ENCODE results near the gene DNM1L. TPM values are rescaled to one million over a fixed set of nuclear protein-coding genes. Genes with fewer than 3 reads are reported as not detected.

Gene DNM1L
- total RNA-seq, 3 donors from 2014 or later: 58.8 to 64.9 (median 62.6) TPM

DNA sequence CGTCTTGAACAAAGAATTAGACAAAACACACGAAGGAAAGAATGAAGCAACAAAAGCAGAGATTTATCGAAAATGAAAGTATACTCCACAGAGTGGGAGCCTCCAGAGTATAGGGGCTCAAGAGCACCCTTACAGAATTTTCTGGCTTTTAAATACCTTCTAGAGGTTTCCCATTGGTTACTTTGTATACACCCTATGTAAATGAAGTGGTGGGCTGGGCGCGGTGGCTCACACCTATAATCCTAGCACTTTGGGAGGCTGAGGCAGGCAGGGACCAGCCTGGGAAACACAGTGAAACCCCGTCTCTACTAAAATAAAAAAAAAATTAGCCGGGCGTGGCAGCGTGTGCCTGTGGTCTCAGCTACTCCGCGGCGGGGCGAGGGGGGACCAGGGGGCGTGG is 13.1 kb upstream of the DNM1L start:
- Histone ChIP-seq H3K4me1 (ENCODE audit: low read depth) (no peaks in the 10 kb centered on the region), H3K36me3 (ENCODE audit: low read depth) (no peaks in the 10 kb centered on the region), H3K4me3 (no peak overlapping the region), H3K9me3 (peaks cover 8% of the 10 kb centered on the region)
- DNase-seq (no peak), ATAC-seq (no peak)
- TF ChIP-seq, protein P1, sequence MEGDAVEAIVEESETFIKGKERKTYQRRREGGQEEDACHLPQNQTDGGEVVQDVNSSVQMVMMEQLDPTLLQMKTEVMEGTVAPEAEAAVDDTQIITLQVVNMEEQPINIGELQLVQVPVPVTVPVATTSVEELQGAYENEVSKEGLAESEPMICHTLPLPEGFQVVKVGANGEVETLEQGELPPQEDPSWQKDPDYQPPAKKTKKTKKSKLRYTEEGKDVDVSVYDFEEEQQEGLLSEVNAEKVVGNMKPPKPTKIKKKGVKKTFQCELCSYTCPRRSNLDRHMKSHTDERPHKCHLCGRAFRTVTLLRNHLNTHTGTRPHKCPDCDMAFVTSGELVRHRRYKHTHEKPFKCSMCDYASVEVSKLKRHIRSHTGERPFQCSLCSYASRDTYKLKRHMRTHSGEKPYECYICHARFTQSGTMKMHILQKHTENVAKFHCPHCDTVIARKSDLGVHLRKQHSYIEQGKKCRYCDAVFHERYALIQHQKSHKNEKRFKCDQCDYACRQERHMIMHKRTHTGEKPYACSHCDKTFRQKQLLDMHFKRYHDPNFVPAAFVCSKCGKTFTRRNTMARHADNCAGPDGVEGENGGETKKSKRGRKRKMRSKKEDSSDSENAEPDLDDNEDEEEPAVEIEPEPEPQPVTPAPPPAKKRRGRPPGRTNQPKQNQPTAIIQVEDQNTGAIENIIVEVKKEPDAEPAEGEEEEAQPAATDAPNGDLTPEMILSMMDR (IDR thresholded peaks at IDR 0.05): no peak
- intact Hi-C loops (cut with DNase I, micrococcal nuclease): no loop called here

DNA sequence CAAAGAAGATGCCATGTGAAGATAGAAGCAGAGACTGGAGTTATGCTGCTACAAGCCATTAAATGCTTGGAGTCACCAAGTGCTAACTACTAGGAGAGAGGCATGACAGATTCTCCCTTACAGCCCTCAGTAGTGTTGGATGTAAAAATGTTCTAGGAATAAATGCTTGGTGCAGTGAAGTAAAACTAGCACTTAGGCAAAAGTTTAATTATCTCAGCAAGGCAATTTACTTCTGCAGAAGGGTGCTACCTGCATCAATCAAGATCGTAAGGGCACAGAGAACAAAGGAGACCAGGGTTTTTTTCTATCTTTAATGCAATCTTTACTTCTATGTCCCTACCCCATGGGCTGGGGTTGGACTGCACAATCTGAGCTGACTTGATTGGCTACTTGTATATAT is 9.5 kb upstream of the DNM1L start:
- ATAC-seq: no peak
- no peaks in the 10 kb centered on the region for H3K36me3 ChIP-seq (ENCODE audit: low read depth)
- intact Hi-C loops (cut with DNase I, micrococcal nuclease): no loop called here

DNA sequence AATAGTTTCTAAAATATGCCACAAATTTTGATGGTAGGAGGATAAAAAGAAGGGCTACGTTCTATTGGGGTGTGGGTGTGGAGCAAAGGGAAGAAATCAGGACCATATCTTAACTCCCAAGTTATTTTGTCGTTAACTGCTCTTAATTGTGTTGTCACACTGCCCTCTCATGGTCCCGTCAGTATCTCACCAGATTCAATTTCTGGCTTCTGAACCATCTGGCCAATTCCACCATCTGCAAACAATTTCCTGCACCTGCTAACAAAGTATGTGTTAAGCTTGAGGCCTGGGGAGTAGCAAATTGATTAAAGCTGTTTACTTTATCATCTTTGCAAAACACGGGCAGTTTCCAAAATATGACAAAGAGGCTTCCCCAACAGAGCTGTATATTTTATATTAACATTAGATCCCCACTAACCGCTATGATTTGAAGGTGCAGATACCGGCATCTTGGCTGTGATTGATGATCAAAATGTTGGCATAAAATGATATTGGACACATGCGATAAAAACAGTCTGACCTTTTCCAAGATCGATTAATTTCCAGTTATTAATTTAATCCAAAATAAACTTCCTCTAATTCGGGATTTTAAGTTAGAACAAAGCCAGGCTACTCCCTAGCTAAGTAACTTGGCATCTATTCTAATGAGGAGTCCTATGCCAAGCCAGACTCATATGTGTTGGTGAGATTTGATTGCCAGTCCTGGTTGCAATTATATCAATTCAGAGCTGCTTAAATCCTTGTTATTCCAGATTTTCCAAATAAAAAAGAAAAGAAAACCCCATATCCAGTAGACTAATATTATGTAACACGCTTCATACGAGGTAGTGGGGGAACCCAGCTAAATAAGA is 6.9 kb upstream of the DNM1L start:
- TF ChIP-seq, protein P1 (IDR thresholded peaks at IDR 0.05): no peak
- intact Hi-C loops (cut with DNase I, micrococcal nuclease): loop anchor here (10.0 kb wide), 1 partner anchor 217 kb away; no protein-coding TSS in a partner anchor
- Histone ChIP-seq H3K9me3 (peaks cover 8% of the 10 kb centered on the region), H3K4me3 (no peak overlapping the region), H3K36me3 (ENCODE audit: low read depth) (no peaks in the 10 kb centered on the region), H3K4me1 (ENCODE audit: low read depth) (no peaks in the 10 kb centered on the region)
- DNase-seq: peak in 1 of 3 donors; percentile 70
- peak; percentile 83 for ATAC-seq

More for the DNA sequence above, 9.5 kb upstream of the DNM1L start:
- Histone ChIP-seq H3K4me3 (no peak overlapping the region), H3K4me1 (ENCODE audit: low read depth) (no peaks in the 10 kb centered on the region), H3K9me3 (peaks cover 8% of the 10 kb centered on the region)
- no peak for DNase-seq
- TF ChIP-seq, protein P1 (IDR thresholded peaks at IDR 0.05): no peak

DNA sequence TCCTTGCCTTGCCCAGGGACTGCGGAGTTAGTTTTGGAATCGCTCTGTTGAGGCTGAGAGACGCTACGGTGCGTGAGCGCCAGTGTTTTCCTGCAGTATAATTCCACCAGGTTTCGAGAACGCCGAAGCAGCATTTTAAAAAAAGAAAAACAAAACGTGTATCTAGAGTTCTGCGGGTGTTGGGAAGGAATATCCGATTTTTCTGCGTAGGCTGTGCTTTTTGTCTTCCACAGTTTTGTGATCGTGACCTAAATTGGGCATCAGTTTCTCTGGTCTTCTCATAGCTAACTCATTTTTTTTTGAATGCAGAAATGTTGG is 778 bp downstream of the DNM1L start:
- TF ChIP-seq, protein P1 (IDR thresholded peaks at IDR 0.05): no peak
- Histone ChIP-seq H3K4me3 (peak overlapping the region; percentile 87), H3K4me1 (ENCODE audit: low read depth) (peaks cover 17% of the 10 kb centered on the region), H3K9me3 (no peaks in the 10 kb centered on the region), H3K36me3 (ENCODE audit: low read depth) (no peaks in the 10 kb centered on the region)
- DNase-seq: no peak
- ATAC-seq: no peak
- intact Hi-C loops (cut with DNase I, micrococcal nuclease): loop anchor here (10.0 kb wide), 1 partner anchor 225 kb away; no protein-coding TSS in a partner anchor

DNA sequence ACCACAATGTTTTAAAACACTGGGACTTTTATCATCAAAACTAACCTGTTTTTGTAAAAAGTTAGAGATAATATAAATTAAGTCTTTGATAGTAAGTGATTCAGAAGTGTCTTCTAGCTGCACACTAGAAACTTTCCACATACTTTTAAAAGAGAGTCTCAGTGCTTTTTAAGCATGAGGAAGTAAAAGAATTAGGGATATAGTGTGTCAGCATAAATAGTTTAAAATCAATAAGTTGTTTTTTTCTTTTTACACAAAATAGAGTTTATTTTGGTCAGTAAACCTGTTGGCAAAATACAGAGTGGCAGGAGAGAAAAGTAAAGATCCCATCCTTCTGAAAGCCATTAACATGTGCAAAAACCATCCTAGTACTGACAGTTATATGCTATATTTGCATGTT is 1.7 kb downstream of the DNM1L start:
- TF ChIP-seq, protein P1 (IDR thresholded peaks at IDR 0.05): no peak
- intact Hi-C loops (cut with DNase I, micrococcal nuclease): no loop called here
- Histone ChIP-seq H3K9me3 (no peaks in the 10 kb centered on the region), H3K36me3 (ENCODE audit: low read depth) (no peaks in the 10 kb centered on the region), H3K4me1 (ENCODE audit: low read depth) (peaks cover 17% of the 10 kb centered on the region), H3K4me3 (no peak overlapping the region)
- no peak for DNase-seq
- ATAC-seq: no peak

All from mucosa of descending colon (tissue), 3 donors.